ENCODE data around the gene ATAD5.

GRCh38 chr17:30864636-30865035 is 32.9 kb downstream of the ATAD5 start:
- no peak for TF ChIP-seq CTCF (IDR thresholded peaks at IDR 0.05)
- TF ChIP-seq POLR2A (IDR thresholded peaks at IDR 0.05): no peak
- no peak for TF ChIP-seq POLR2AphosphoS5 (IDR thresholded peaks at IDR 0.05)

Measured in breast epithelium (tissue), 3 donors.